Middle frontal gyrus (tissue), 1 donor: ENCODE data around the gene ANKDD1A.

Experiments used
- DNase-seq: peaks from one replicate; pipeline ENCODE4 v3.0.0-alpha.2; 2015; ENCODE audit warnings: low spot score; ENCODE audit errors: extremely low spot score

The ANKDD1A gene

GRCh38 chr15:64923546-64923945, 11.8 kb downstream of the ANKDD1A start:
- no peak for DNase-seq

- no peak for DNase-seq
Measured at GRCh38 chr15:64925335-64926330, 13.9 kb downstream of the ANKDD1A start.

- no peak for DNase-seq
Measured at GRCh38 chr15:64926661-64927060, 15.0 kb downstream of the ANKDD1A start.

GRCh38 chr15:64928626-64929220, 17.0 kb downstream of the ANKDD1A start:
- no peak for DNase-seq

GRCh38 chr15:64930019-64930652, 18.4 kb downstream of the ANKDD1A start:
- DNase-seq, result no peak

GRCh38 chr15:64930778-64931371, 19.2 kb downstream of the ANKDD1A start:
- no peak for DNase-seq

- DNase-seq, result no peak
Measured at GRCh38 chr15:64931381-64931780, 19.7 kb downstream of the ANKDD1A start.

- no peak for DNase-seq
Measured at GRCh38 chr15:64934023-64934422, 22.3 kb downstream of the ANKDD1A start.

- no peak for DNase-seq
Measured at GRCh38 chr15:64938192-64938591, 26.5 kb downstream of the ANKDD1A start.

GRCh38 chr15:64942356-64942755, 30.7 kb downstream of the ANKDD1A start:
- DNase-seq, result no peak

GRCh38 chr15:64943512-64944225, 32.0 kb downstream of the ANKDD1A start:
- no peak for DNase-seq

GRCh38 chr15:64944961-64945360, 33.3 kb downstream of the ANKDD1A start:
- DNase-seq, result no peak

GRCh38 chr15:64947211-64947610, 35.5 kb downstream of the ANKDD1A start:
- no peak for DNase-seq

GRCh38 chr15:64948916-64949315, 37.2 kb downstream of the ANKDD1A start:
- no peak for DNase-seq

GRCh38 chr15:64949383-64950186, 37.9 kb downstream of the ANKDD1A start:
- no peak for DNase-seq

- DNase-seq, result no peak
Measured at GRCh38 chr15:64950888-64951287, 39.2 kb downstream of the ANKDD1A start.

- DNase-seq, result no peak
Measured at GRCh38 chr15:64951777-64952418, 40.2 kb downstream of the ANKDD1A start.

- no peak for DNase-seq
Measured at GRCh38 chr15:64954395-64954794, 42.7 kb downstream of the ANKDD1A start.

- DNase-seq, result no peak
Measured at GRCh38 chr15:64959128-64959527, 47.4 kb downstream of the ANKDD1A start.

GRCh38 chr15:64960153-64960552, 48.5 kb downstream of the ANKDD1A start:
- no peak for DNase-seq
